T-helper 2 cell (primary cell): ENCODE results near the gene RNF38.
"Not testable (repeated sequence)": the region's sequence is repeated elsewhere in the genome, so short reads cannot be mapped to it uniquely, and the experiment has no call there.

Experiments
- DNase-seq, 5 experiments: peaks; one replicate each; pipeline versions ENCODE4 v3.0.0 to v3.0.0-alpha.2; 2012 to 2022
- total RNA-seq, 2 donors: gene quantifications; one replicate each; lab custom pipeline; 2026; lab: John Stamatoyannopoulos, UW

The RNF38 gene
- 83.5 to 113 reads per million in 2 donors for total RNA-seq

DNA sequence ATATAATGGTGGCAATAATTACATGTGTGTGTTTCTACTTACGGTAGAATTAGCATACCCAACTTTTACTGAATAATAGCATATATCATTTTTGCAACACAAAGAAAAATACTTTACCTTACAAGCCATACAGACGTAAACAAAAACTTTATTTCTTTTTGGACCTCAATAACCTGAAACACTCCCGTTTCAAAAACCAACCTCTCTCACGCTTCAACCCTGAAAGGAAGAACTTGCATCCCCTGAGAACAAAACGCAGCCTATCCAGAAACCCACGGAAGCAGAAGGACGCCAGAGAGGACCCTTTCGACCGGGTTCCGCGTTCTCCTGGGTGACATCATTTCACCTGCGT, at the start of gene RNF38:
TSS of gene RNF38 (minus strand) at position 290 of the 352 bp plus-strand sequence. CDS start at position 129, 161 bp downstream.
- peak in 1 of 5 experiments; percentile 62 for DNase-seq

DNA sequence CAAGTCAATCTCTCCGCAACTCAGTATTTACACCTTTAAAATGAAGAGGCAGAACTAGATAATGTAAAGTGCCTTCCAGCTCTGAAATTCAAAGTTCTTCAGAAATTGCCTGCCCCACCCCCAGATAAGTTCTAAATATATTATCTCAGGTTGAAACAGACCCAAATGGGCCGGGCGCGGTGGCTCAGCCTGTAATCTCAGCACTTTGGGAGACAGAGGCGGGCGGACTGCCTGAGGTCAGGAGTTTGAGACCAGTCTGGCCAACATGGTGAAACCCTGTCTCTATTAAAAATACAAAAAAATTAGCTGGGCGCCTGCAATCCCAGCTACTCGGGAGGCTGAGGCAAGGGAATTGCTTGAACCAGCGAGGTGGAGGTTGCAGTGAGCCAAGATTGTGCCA, 48.5 kb upstream of the RNF38 start:
- DNase-seq: not testable (repeated sequence)

- no peak for DNase-seq
These were observed 47.9 kb upstream of the RNF38 start for GRCh38 chr9:36448017-36448416.

- DNase-seq: not testable (repeated sequence)
These were observed 46.6 kb upstream of the RNF38 start for GRCh38 chr9:36446678-36447077.

- no peak for DNase-seq
These were observed 45.8 kb upstream of the RNF38 start for GRCh38 chr9:36445800-36446361.

DNA sequence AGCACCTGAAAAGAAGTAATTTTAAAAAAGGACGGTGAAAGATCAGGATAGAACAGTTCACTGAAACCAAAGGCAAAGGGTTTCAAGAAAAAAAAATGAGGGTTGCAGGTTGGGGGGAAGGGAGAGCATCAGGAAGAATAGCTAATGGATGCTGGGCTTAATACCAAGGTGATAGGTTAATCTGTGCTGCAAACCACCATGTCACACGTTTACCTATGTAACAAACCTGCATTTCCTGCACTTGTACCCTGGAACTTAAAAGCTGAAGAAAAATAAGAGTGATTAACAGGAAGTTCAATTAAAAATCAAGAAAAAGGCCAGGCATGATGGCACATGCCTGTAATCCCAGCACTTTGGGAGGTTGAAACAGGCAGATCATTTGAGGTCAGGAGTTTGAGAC, 44.1 kb upstream of the RNF38 start:
- peak in 1 of 5 experiments; percentile 25 for DNase-seq

GRCh38 chr9:36443581-36443980, 43.5 kb upstream of the RNF38 start:
- no peak for DNase-seq

- no peak for DNase-seq
These were observed 42.6 kb upstream of the RNF38 start for GRCh38 chr9:36442710-36443109.

DNA sequence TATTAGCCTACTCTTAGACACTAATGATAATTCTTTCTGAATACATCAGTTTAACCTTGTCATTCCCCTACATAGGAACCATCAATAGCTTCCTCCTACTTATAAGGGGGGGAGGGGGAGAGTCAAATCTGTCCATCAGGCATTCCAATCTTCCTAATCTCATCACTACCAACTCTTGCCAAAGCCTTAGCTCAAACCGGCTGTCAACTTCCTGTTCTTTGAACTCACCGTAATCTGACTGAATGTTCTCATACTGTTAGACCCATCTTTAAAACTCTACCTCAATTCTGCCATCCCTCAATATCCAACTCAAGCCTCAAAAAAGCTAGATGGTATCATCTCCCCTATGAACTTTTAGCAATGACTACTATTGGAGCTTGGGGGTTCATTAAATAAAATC, 41.9 kb upstream of the RNF38 start:
- DNase-seq: peak in 1 of 5 experiments; percentile 16

GRCh38 chr9:36438536-36439236, 38.6 kb upstream of the RNF38 start:
- DNase-seq: peak in 1 of 5 experiments; percentile 38

- DNase-seq: no peak
These were observed 37.7 kb upstream of the RNF38 start for GRCh38 chr9:36437790-36438189.

DNA sequence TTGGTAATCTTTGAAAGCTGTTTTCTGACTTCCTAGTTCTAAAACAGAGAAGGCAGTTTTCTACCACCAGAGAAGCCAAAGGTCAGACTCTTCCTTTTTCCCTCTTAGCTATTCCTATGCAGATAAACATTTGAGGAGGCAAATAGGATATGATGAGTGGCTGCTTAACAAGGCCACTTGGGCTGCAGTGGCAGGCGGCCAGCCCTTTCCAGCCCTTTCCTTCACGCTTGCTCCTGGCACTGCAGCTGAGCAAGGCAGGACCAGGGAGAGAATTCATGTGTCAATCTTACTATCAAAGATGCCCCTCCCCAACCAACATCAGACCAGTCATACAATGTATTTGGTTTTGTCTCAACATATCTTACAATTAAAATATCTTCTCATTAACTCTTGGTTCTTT, 36.8 kb upstream of the RNF38 start:
- no peak for DNase-seq

- no peak for DNase-seq
These were observed 33.3 kb upstream of the RNF38 start for GRCh38 chr9:36433386-36433785.

- DNase-seq: no peak
These were observed 31.0 kb upstream of the RNF38 start for GRCh38 chr9:36431078-36431477.

- no peak for DNase-seq
These were observed 26.9 kb upstream of the RNF38 start for GRCh38 chr9:36426945-36427344.

- DNase-seq: no peak
These were observed 26.3 kb upstream of the RNF38 start for GRCh38 chr9:36426348-36426747.

DNA sequence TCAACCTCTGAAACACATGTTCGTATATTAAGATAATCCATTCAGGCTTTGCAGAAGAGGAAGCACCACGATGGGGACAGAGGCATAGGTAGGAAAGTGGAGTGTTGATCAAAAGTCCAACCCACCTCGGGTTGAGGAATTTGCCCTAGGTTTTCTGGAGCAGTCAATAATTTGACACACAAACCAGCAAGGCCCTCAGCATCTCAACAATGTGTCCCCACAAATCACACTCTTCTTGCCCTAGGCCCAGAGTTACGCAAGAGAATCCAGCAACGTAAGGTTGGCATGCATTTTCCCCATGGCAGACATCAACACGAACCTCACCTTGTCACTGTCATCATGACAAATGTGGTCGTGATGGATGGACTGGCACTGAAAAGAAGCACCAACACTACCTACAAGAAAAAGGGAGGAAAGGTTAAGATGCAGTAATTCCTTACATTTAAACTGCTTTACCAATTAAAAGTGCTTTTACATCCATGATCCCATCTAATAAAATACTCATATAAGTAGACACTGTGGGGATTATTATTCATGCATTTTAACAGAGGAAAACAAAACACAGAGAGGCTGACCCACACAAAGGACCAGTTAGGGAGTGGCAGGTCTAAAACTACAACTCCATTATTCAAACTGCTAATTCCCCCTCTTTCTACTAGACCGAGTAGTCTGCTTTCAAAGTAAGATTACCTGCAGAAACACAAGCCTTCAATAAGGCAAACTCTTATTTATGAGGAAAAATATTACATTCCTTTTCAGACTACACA, 24.4 kb upstream of the RNF38 start:
- no peak for DNase-seq

GRCh38 chr9:36423206-36423605, 23.1 kb upstream of the RNF38 start:
- DNase-seq: no peak

GRCh38 chr9:36416890-36417289, 16.8 kb upstream of the RNF38 start:
- no peak for DNase-seq

DNA sequence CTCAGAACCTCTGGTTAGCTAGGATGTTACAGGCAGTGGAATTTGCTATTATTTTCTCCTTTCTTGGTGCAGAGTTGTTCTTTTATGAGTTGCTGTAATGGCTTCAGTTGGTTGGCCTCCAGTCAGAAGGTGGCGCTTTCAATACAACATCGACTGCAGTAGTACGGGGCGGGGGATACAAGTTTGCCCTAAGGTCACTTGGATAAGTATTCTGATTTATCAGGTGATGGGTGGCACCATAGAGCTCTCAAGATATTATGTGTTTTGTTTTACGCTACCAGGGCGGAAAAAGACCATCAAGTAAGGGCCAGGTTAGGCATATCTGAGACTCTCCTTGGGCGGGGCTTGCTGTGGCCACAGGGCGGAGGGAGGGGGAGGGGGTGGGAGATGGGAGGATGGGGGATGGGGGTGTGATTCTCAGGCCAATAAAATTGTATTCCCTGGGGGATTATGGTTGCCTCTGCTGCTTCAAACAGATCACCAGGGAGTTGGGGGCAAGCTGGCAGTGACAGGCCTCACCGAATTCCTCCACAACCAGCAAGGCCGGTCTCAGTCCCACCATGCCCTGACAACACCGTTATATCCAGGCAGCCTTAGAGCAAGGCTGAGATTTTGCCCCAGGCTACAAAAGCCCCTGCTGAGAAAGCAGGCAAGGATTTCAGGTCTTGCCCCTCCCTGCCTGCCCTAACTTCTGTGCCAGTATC, 15.9 kb upstream of the RNF38 start:
- no peak for DNase-seq

DNA sequence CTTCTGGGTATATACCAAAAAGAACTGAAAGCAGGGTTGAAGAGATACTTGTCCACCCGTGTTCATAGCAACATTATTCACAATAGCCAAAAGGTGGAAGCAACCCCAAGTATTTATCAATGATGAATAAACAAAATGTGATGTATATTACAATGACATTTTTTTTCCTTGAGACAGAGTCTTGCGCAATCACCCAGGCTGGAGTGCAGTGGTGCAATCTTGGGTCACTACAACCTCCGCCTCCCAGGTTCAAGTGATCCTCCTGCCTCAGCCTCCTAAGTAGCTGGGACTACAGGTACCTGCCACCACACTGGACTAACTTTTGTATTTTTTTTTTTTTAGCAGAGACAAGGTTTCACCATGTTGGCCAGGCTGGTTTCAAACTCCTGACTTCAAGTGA, 11.3 kb upstream of the RNF38 start:
- DNase-seq: not testable (repeated sequence)

GRCh38 chr9:36409076-36409475, 9.0 kb upstream of the RNF38 start:
- not testable (repeated sequence) for DNase-seq

DNA sequence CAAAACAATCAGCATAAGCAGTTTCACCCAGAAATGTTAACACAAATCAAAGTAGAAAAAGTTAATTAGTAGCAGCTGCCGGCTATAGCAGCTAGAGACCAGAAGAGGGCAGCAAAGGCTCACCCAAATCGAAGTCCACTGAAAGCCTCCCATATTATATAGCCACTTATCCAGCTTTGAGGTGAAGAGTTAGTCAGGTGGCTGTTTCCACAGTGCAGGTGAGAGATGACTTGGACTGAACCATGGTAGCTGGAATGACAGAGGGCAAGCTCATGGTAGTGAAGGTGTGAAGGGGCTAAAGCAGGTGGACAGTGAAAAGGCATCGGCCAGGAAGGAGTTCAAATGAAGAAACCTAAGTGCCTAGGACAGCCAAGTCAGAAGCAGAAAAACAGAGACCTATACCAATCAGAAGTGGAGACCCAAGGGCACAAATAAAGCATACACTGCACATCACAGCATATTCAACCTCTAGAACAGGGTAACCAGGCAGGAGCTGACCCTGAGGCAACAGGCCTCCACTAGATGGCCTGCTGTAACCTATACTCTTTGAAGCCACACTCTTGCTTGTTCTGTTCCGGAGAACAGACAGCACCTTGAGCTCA, 7.2 kb upstream of the RNF38 start:
- DNase-seq: peak in 4 of 5 experiments; percentile 18 to 72 (median 48)
